ENCODE results near the gene CD276. TPM values are rescaled to one million over a fixed set of nuclear protein-coding genes. Genes with fewer than 3 reads are reported as not detected.

Gene CD276
- total RNA-seq, 2 experiments from 2014 or later = not detected

DNA sequence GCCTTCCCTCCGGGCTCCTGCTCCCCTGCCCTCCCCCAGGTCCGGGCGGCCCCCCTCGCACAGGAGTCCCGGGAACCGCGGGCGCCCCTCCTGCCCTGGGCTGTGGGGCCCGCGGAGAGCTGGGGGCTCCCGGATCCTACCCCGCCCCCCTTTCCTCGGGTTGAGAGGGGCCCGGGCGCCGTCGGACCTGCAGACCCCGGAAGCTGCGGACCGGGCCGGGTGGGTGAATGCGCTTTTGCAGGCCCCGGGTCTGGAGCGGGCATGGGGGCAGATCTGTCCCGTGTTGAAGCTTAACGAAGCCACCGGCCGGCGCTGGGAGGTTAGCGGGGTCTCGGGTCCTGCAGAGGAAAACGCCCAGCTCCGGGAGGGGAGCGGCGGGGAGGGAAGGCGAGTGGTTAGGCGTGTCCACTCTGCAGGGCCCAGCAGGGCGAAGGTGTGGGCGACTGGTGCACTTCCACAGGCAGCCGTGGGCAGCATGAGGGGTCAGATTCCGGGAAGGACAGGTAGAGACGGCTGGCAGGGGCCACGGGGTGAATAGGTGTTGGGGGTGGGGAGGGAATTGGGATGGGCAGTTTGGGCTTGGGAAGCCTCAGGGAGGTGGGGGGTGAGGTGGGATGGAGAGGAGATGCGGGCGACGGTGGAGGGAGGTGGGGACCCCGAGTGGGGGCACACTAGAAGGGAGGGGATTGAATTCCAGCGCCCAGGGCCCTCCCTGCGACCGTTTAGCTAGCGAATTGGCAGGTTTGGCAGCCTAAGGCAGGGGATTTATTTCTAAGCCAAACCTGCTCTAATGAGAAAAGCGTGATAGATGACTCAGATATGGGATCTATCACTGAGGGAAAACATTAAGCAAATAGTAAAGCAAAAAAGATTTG lies 635 bp downstream of the CD276 start:
- ChIA-PET POLR2A (interaction anchor here (1.1 to 1.9 kb wide), 2 partner anchors 13 kb away, joined by 3 to 5 read pairs; no protein-coding TSS in a partner anchor), CTCF (interaction anchor here (2.4 kb wide), 1 partner anchor 8 kb away, joined by 7 read pairs; no protein-coding TSS in a partner anchor)
- no peaks in the 10 kb centered on the region for H3K36me3 Mint-ChIP-seq (ENCODE audit: low read depth)
- Histone ChIP-seq H3K36me3 (ENCODE audit: insufficient read depth, low read length) (no peaks in the 10 kb centered on the region), H3K27me3 (ENCODE audit: control insufficient read depth in 1 of 2, insufficient read depth in 2 of 2, low read length in 2 of 2) (peaks cover 39 to 66% of the 10 kb centered on the region in 2 experiments), H3K9me3 (ENCODE audit: control insufficient read depth in 1 of 2, insufficient read depth in 1 of 2, low read length in 2 of 2) (peaks cover 0 to 8% of the 10 kb centered on the region in 2 experiments), H3K4me1 (ENCODE audit: insufficient read depth, low read length) (peaks cover 13% of the 10 kb centered on the region), H3K27ac (ENCODE audit: low read depth in 1 of 2, low read length in 2 of 2) (no peak overlapping the region), H3K4me3 (ENCODE audit: low read length) (peak overlapping the region; percentile 32)
- H3K4me1 Mint-ChIP-seq (ENCODE audit: low read depth) = peaks cover 5% of the 10 kb centered on the region
- peaks cover 65% of the 10 kb centered on the region for H3K27me3 Mint-ChIP-seq
- no peak overlapping the region for H3K27ac Mint-ChIP-seq
- H3K4me3 Mint-ChIP-seq = peak overlapping the region; percentile 5
- ATAC-seq (ENCODE audit: poor library complexity) (no peak), DNase-seq (peak in 1 of 14 experiments; percentile 31)
- TF ChIP-seq, protein P1, sequence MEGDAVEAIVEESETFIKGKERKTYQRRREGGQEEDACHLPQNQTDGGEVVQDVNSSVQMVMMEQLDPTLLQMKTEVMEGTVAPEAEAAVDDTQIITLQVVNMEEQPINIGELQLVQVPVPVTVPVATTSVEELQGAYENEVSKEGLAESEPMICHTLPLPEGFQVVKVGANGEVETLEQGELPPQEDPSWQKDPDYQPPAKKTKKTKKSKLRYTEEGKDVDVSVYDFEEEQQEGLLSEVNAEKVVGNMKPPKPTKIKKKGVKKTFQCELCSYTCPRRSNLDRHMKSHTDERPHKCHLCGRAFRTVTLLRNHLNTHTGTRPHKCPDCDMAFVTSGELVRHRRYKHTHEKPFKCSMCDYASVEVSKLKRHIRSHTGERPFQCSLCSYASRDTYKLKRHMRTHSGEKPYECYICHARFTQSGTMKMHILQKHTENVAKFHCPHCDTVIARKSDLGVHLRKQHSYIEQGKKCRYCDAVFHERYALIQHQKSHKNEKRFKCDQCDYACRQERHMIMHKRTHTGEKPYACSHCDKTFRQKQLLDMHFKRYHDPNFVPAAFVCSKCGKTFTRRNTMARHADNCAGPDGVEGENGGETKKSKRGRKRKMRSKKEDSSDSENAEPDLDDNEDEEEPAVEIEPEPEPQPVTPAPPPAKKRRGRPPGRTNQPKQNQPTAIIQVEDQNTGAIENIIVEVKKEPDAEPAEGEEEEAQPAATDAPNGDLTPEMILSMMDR (IDR thresholded peaks at IDR 0.05) = no peak
- H3K9me3 Mint-ChIP-seq = no peaks in the 10 kb centered on the region
- intact Hi-C loops (cut with DNase I, micrococcal nuclease) = no loop called here

DNA sequence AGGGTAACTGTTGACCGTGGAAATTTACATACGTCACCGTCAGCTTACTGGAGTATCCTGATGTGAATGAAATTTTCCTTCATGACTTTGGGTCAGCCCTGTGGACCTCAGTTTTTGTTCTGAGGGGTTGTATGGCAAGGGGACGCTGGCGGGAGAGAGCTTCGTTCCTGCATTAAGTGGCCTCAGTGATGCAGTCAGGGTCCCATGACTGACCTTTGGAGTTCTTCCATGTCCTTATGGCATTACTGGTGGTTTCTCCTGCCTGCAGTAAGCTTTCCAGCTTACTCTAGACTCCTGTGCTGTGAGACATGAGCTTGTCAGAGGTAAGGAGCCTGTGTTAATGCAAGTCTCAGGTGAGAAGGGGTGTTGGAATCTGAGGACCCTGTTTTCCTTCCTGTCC lies 1.8 kb downstream of the CD276 start:
- Histone ChIP-seq H3K27ac (ENCODE audit: low read depth in 1 of 2, low read length in 2 of 2) (no peak overlapping the region), H3K36me3 (ENCODE audit: insufficient read depth, low read length) (no peaks in the 10 kb centered on the region), H3K4me3 (ENCODE audit: low read length) (no peak overlapping the region), H3K9me3 (ENCODE audit: control insufficient read depth in 1 of 2, insufficient read depth in 1 of 2, low read length in 2 of 2) (peaks cover 0 to 8% of the 10 kb centered on the region in 2 experiments), H3K4me1 (ENCODE audit: insufficient read depth, low read length) (peaks cover 13% of the 10 kb centered on the region), H3K27me3 (ENCODE audit: control insufficient read depth in 1 of 2, insufficient read depth in 2 of 2, low read length in 2 of 2) (peaks cover 39 to 66% of the 10 kb centered on the region in 2 experiments)
- Mint-ChIP-seq H3K27me3 (peaks cover 64% of the 10 kb centered on the region), H3K4me3 (peak overlapping the region; percentile 27), H3K27ac (no peak overlapping the region), H3K9me3 (no peaks in the 10 kb centered on the region), H3K4me1 (ENCODE audit: low read depth) (peaks cover 5% of the 10 kb centered on the region), H3K36me3 (ENCODE audit: low read depth) (no peaks in the 10 kb centered on the region)
- CTCF ChIA-PET = interaction anchor here (1.0 to 2.4 kb wide), 3 partner anchors 9 to 49 kb away, joined by 4 to 7 read pairs (median 6); no protein-coding TSS in a partner anchor
- POLR2A ChIA-PET = interaction anchor here (1.1 kb wide), 1 partner anchor 11 kb away, joined by 3 read pairs; no protein-coding TSS in a partner anchor
- DNase-seq = peak in 1 of 14 experiments; percentile 7
- intact Hi-C loops (cut with DNase I, micrococcal nuclease) = no loop called here
- no peak for ATAC-seq (ENCODE audit: poor library complexity)
- TF ChIP-seq, protein P1 (IDR thresholded peaks at IDR 0.05) = no peak

DNA sequence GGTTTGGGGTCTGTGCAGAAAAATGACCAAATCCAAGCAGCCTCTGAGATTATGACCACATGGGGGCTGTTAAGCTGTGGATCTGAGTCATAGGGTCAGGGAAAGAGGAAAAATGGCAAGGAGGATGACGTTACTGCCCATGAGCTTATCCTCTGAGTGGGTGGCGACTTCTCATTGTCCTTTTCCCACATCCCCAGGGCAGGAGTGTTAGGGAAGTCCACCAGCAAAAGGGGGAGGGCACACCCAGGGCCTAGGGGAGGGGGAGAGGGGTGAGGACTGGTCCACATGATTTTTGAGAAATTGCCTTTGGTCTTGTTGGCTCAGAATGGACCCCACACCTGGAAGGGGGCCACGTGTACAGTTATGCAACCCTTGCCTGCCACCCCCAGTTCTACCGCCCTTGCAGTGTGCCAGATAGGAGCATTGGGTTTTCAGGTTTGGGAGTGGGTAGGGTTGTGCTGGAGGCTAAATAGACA lies 2.6 kb downstream of the CD276 start:
- DNase-seq (no peak), ATAC-seq (ENCODE audit: poor library complexity) (no peak)
- H3K27ac ChIP-seq (ENCODE audit: low read depth in 1 of 2, low read length in 2 of 2) = no peak overlapping the region
- intact Hi-C loops (cut with DNase I, micrococcal nuclease) = no loop called here
- H3K9me3 Mint-ChIP-seq = no peaks in the 10 kb centered on the region
- peaks cover 39 to 63% of the 10 kb centered on the region in 2 experiments for H3K27me3 ChIP-seq (ENCODE audit: control insufficient read depth in 1 of 2, insufficient read depth in 2 of 2, low read length in 2 of 2)
- no peaks in the 10 kb centered on the region for H3K36me3 Mint-ChIP-seq (ENCODE audit: low read depth)
- peaks cover 5% of the 10 kb centered on the region for H3K4me1 Mint-ChIP-seq (ENCODE audit: low read depth)
- no peaks in the 10 kb centered on the region for H3K36me3 ChIP-seq (ENCODE audit: insufficient read depth, low read length)
- peaks cover 58% of the 10 kb centered on the region for H3K27me3 Mint-ChIP-seq
- peaks cover 0 to 8% of the 10 kb centered on the region in 2 experiments for H3K9me3 ChIP-seq (ENCODE audit: control insufficient read depth in 1 of 2, insufficient read depth in 1 of 2, low read length in 2 of 2)
- H3K4me3 ChIP-seq (ENCODE audit: low read length) = no peak overlapping the region
- H3K27ac Mint-ChIP-seq = no peak overlapping the region
- H3K4me1 ChIP-seq (ENCODE audit: insufficient read depth, low read length) = peaks cover 13% of the 10 kb centered on the region
- TF ChIP-seq, protein P1 (IDR thresholded peaks at IDR 0.05) = no peak
- POLR2A ChIA-PET = no interaction called here
- CTCF ChIA-PET = interaction anchor here (1.0 to 2.4 kb wide), 3 partner anchors 10 to 50 kb away, joined by 4 to 7 read pairs (median 6); no protein-coding TSS in a partner anchor
- H3K4me3 Mint-ChIP-seq = no peak overlapping the region

Data from CD4-positive, alpha-beta T cell (primary cell).